ENCODE data around the gene BAIAP2L2.
A peak's percentile ranks its signal among the peaks of the same experiment; 100 is the strongest.

BAIAP2L2 gene

GRCh38 chr22:38073150-38074130, 37.0 kb downstream of the BAIAP2L2 start:
- no peak overlapping the region for H3K4me3 ChIP-seq
- no peak overlapping the region for H3K27ac ChIP-seq

- no peak overlapping the region for H3K4me3 ChIP-seq
- H3K27ac ChIP-seq: no peak overlapping the region
Observed at GRCh38 chr22:38072322-38073149, 37.9 kb downstream of the BAIAP2L2 start.

- H3K27ac ChIP-seq: no peak overlapping the region
Observed at GRCh38 chr22:38071421-38072321, 38.8 kb downstream of the BAIAP2L2 start.

GRCh38 chr22:38070250-38070921, 40.1 kb downstream of the BAIAP2L2 start:
- no peak overlapping the region for H3K4me3 ChIP-seq
- peak overlapping the region in 5 of 21 experiments; percentile 14 to 63 (median 31) for H3K27ac ChIP-seq

More at GRCh38 chr22:38071421-38072321, 38.8 kb downstream of the BAIAP2L2 start:
- no peak overlapping the region for H3K4me3 ChIP-seq

GRCh38 chr22:38069372-38070249, 40.9 kb downstream of the BAIAP2L2 start:
- Histone ChIP-seq H3K4me3 (no peak overlapping the region), H3K27ac (peak overlapping the region in 6 of 21 experiments; percentile 14 to 67 (median 36))

DNA sequence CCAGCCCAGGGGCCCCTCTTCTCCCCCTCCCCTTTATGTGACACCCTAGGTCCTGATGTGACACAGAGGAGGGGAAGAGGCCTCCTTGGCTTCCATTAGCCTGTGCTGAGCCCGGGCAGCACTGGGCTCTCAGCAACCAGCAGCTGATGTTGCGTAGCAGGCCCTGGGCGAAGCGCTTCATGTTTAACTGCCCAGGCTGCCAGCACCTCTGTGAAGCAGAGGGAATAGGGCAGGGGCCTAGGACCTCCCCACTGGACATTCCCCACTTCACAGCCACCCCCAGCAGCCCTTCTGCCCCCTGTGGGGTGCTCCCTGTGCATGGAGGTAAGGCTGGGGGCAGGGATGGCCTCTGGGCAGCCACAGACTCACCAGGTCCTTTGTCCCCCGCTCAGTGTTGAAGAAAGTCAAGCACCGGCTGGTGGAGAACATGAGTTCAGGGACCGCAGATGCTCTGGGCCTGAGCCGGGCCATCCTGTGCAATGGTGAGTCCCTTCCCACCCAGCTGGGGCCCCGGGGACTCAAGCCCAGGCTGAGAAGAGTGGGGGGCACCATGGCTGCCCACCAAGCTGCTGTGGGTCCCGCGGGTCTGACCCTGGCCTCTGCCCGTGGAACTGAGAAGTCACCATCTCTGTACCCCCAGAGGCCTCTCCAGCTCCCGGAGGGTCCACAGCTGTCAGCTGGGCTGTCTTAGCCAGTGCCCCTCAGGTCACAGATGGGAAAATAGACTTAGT, 41.7 kb downstream of the BAIAP2L2 start:
- Histone ChIP-seq H3K4me3 (no peak overlapping the region), H3K27ac (peak overlapping the region in 3 of 21 experiments; percentile 40 to 67 (median 60))

- no peak overlapping the region for H3K4me3 ChIP-seq
- peak overlapping the region in 1 of 21 experiments; percentile 67 for H3K27ac ChIP-seq
Observed at GRCh38 chr22:38067761-38068360, 42.6 kb downstream of the BAIAP2L2 start.

DNA sequence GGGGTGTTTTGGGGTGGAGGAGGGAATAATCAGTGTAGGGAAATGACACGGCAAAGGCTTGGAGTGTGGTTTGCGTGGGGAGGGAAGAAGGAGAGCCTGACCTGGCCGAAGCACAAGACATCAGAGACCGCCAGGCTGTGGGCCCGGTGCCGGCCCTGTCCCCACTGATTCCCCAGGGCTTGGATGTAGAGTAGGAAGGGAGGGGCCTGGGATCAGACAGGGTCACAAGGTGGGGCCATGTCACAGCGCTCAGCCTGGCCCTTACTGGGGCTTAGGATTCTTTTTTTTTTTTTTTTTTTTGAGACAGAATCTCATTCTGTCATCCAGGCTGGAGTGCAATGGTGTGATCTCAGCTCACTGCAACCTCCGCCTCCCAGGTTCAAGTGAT, 43.5 kb downstream of the BAIAP2L2 start:
- no peak overlapping the region for H3K4me3 ChIP-seq
- H3K27ac ChIP-seq: no peak overlapping the region

- no peak overlapping the region for H3K4me3 ChIP-seq
- no peak overlapping the region for H3K27ac ChIP-seq
Observed at GRCh38 chr22:38066381-38067027, 44.0 kb downstream of the BAIAP2L2 start.

DNA sequence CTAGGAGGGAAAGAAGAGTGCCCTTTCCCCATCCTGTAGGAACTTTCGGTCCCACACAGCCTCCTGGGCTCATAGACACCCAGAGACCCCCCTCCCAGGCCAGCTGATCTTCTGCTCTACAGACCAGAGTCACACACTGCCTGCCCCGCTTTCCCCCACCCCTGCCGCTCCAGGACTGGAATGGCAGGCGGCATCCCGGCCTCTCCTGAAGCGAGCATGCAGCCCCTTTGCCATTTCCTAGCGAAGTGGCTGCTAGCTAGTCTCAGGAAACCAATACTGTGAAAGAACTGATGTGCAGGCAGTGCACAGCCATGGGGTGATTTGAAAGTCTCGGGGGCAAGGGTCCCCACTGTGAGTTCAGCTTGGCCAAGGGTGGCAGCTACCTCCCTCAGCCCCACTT, 44.9 kb downstream of the BAIAP2L2 start:
- no peak overlapping the region for H3K27ac ChIP-seq
- no peak overlapping the region for H3K4me3 ChIP-seq

- Histone ChIP-seq H3K27ac (peak overlapping the region in 1 of 21 experiments; percentile 43), H3K4me3 (no peak overlapping the region)
Observed at GRCh38 chr22:38062791-38063190, 47.7 kb downstream of the BAIAP2L2 start.

GRCh38 chr22:38056969-38057891, 53.3 kb downstream of the BAIAP2L2 start, which contains the start of gene PICK1:
Gene PICK1, plus strand, starts transcription at chr22:38057404. Its CDS starts 406 bp downstream, at chr22:38057810.
- Histone ChIP-seq H3K4me3 (peak within 1 kb of the TSS; percentile 36 to 68 (median 59)), H3K27ac (peak within 1 kb of the TSS; percentile 51 to 91 (median 78))

DNA sequence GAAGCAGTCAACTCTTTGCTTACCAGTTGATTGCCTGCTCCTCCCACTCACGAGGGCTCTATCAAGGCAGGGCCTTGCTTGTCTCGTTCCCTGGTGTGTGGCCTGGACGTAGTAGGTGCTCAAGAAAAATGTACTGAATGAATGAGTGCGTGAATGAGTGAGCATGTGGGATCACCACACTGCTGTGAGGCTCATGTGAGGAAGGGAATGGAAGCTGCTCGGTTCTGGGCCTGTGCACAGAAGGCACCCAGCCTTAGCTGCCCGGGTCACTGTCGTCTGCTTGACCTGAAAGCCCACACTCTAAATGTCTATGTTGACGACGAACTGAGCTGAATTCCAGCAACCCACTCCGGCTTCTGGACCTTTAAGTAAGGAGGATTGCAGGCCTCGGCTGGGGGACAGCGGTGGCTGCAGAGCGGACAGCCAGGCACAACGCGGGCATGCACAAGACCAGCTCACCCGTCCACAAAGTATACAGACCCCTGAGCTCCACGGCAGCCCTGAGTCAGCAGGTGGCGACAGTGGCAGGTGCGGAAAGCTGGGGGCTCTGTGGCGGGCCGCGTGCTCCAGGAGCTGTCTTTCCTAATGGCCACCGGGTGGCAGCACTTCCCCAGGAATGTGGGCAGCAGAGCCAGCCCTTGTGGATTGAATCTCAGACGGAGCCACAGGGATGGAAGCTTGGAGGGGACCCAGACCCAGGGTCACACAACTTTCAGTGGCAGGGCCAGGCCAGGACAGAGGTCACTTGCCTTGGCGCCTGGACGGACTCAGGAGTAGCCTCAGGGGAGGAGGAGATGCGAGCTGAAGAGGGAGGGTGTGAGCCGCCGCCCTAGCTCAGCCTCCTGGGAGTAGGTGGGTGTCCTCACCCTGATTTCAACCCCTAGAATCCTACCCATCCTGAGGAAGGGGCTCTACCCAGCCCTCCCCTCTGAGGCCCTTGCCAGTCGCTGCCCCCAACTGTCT, 58.3 kb downstream of the BAIAP2L2 start:
- Histone ChIP-seq H3K4me3 (no peak overlapping the region), H3K27ac (no peak overlapping the region)

GRCh38 chr22:38051261-38051660, 59.2 kb downstream of the BAIAP2L2 start:
- no peak overlapping the region for H3K27ac ChIP-seq
- no peak overlapping the region for H3K4me3 ChIP-seq

Data from skin epidermis (tissue), 12 donors.